Esophagus (tissue), 2 donors: ENCODE results near the gene CSAD. TPM values are rescaled to one million over a fixed set of nuclear protein-coding genes. Genes with fewer than 3 reads are reported as not detected.

Experiments used
- H3K27ac ChIP-seq, 2 donors: one replicate each; pipeline ENCODE4 v1.5.1; 2013; ENCODE audit warnings: low read depth in 2 of 2, mild to moderate bottlenecking in 2 of 2, inconsistent platforms in 1 of 2, low read length in 1 of 2, moderate library complexity in 1 of 2
- H3K27me3 ChIP-seq, 2 donors: one replicate each; pipeline ENCODE4 v1.6.1; 2013; ENCODE audit warnings: low read length in 2 of 2, control low read depth in 1 of 2, mild to moderate bottlenecking in 1 of 2; ENCODE audit not compliant: insufficient read depth in 2 of 2, control insufficient read depth in 1 of 2
- H3K36me3 ChIP-seq, 2 donors: one replicate each; pipeline ENCODE4 v1.6.1; 2013; ENCODE audit warnings: low read length in 1 of 2; ENCODE audit not compliant: control insufficient read depth in 2 of 2, insufficient read depth in 2 of 2
- H3K4me1 ChIP-seq, 2 donors: one replicate each; pipeline ENCODE4 v1.6.1; 2013; ENCODE audit warnings: low read length in 1 of 2; ENCODE audit not compliant: control insufficient read depth in 2 of 2, insufficient read depth in 2 of 2
- H3K4me3 ChIP-seq, 2 donors: one replicate each; pipeline ENCODE4 v1.5.1; 2013; ENCODE audit warnings: low read length in 2 of 2, mild to moderate bottlenecking in 2 of 2, low read depth in 1 of 2, moderate library complexity in 1 of 2
- H3K9me3 ChIP-seq, 2 donors: one replicate each; pipeline ENCODE4 v1.6.1; 2013; ENCODE audit warnings: mild to moderate bottlenecking in 2 of 2, low read depth in 1 of 2, low read length in 1 of 2, moderate library complexity in 1 of 2; ENCODE audit not compliant: control insufficient read depth in 2 of 2, insufficient read depth in 1 of 2
- WGBS, 2 donors: extraction: QIAGEN DNeasy Blood & Tissue Kit; methylation state at CpG; one replicate each; pipeline ENCODE4 v1.1.7; 2013; 5-methylcytosine and 5-hydroxymethylcytosine counted together
- polyA plus RNA-seq, 2 donors: library from polyadenylated mRNA; stranded (reverse); fragments of 200-250 nt; gene quantifications; one replicate each; pipeline ENCODE4 v1.2.3, GENCODE V29; 2013
- donor health status: healthy with polysubstance abuse.
- donor health status: Bipolar disorder and iron deficiency.

The CSAD gene
- polyA plus RNA-seq, 2 donors, result 25.6 to 63.7 TPM

DNA sequence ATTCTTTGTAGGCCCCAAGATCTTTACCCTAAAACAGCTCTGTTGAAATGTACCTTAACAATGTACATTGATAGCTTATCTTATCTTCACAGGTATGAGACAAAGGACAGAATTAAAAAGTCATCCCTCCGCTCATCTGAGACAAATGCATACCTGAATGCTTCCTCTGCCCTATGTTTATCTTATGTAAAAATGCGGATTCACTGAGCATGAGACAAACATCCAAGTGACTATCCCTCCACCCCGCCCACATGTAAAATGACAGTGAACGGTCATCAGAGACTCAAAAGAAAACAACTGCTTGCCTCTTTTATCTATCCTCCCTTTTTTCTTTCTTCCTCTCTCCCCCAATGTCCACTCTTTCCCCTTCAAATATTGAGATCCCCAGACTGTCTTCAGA, 37.4 kb downstream of the CSAD start:
- H3K9me3 ChIP-seq, result peaks cover 0 to 2% of the 10 kb centered on the region in 2 donors
- H3K36me3 ChIP-seq, result no peaks in the 10 kb centered on the region
- no peak overlapping the region for H3K4me3 ChIP-seq
- H3K4me1 ChIP-seq, result no peaks in the 10 kb centered on the region
- H3K27ac ChIP-seq, result no peak overlapping the region
- no peaks in the 10 kb centered on the region for H3K27me3 ChIP-seq
- 87 to 89% methylated on average over 4 of the region's 4 CpGs for WGBS, 2 donors

DNA sequence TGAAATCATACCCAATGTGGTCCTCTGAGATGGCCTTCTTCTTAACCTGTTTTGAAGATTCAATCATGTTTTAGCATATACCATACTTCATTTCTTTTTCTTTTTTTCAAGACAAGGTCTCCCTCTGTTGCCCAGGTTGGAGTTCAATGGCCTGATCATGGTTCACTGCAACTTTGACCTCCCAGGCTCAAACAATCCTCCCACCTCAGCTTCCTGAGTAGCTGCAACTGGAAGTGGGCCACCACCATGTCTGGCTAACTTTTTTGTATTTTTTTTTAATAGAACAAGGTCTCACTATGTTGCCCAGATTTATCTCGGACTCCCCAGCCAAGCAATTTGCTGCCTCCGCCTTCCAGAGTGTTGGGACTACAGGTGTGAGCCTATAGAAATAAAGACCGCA, 47.0 kb downstream of the CSAD start:
- Histone ChIP-seq H3K27ac (no peak overlapping the region), H3K27me3 (no peaks in the 10 kb centered on the region), H3K36me3 (no peaks in the 10 kb centered on the region), H3K4me1 (no peaks in the 10 kb centered on the region), H3K9me3 (no peaks in the 10 kb centered on the region), H3K4me3 (no peak overlapping the region)
- 90 to 93% methylated on average over 3 of the region's 3 CpGs for WGBS, 2 donors

DNA sequence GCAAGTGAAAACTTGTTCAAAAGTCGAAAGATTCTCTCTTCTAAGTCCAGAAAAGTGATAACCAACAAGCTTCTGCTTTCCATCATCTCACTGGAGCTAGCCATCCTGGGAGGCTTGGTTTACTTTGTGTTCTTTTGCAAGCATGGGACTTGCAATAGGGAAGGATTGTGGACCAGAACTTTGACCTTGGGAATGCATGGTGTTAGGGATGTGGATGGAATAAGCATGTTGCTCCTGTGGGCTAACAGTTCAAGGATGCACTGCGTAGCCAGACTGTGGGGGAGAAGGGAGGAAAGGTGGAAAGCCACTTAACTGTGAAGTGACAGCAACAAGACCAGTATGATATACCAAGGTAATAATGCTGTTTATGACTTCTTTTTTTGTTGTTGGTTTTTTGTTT, 48.9 kb downstream of the CSAD start:
- H3K27me3 ChIP-seq, result no peaks in the 10 kb centered on the region
- 82 to 85% methylated on average over 2 of the region's 2 CpGs for WGBS, 2 donors
- H3K9me3 ChIP-seq, result no peaks in the 10 kb centered on the region
- no peak overlapping the region for H3K4me3 ChIP-seq
- no peaks in the 10 kb centered on the region for H3K4me1 ChIP-seq
- H3K27ac ChIP-seq, result no peak overlapping the region
- no peaks in the 10 kb centered on the region for H3K36me3 ChIP-seq

GRCh38 chr12:53128780-53129569, 51.8 kb downstream of the CSAD start:
- Histone ChIP-seq H3K27ac (no peak overlapping the region), H3K36me3 (no peaks in the 10 kb centered on the region), H3K4me3 (no peak overlapping the region), H3K27me3 (no peaks in the 10 kb centered on the region), H3K4me1 (no peaks in the 10 kb centered on the region), H3K9me3 (no peaks in the 10 kb centered on the region)
- 83 to 86% methylated on average over 10 of the region's 10 CpGs for WGBS, 2 donors

DNA sequence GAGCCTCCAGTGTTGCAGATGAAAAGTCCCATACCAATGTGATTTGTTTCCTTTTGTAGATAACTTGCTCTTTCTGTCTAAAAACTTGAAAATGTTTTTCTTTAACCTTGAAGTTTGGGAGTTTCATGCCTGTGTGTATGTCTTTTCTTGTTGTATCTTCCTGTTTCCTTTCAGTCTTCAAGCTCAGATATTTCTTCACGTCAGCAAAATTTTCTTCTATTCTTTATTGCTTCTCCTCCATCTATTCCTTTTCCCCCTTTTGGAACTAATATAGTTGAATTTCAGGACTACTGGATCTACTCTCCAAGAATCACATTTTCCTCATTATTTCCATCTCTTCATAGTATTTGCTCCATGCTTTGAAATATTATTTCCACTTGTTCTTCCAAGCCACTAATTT, 53.6 kb downstream of the CSAD start:
- H3K27ac ChIP-seq, result no peak overlapping the region
- H3K27me3 ChIP-seq, result no peaks in the 10 kb centered on the region
- no peak overlapping the region for H3K4me3 ChIP-seq
- WGBS, 2 donors, result 79 to 91% methylated on average over 1 of the region's 1 CpG
- no peaks in the 10 kb centered on the region for H3K9me3 ChIP-seq
- H3K36me3 ChIP-seq, result no peaks in the 10 kb centered on the region
- peaks cover 0 to 2% of the 10 kb centered on the region in 2 donors for H3K4me1 ChIP-seq

- Histone ChIP-seq H3K36me3 (no peaks in the 10 kb centered on the region), H3K4me1 (peaks cover 2 to 4% of the 10 kb centered on the region in 2 donors), H3K27me3 (no peaks in the 10 kb centered on the region), H3K4me3 (no peak overlapping the region), H3K27ac (no peak overlapping the region), H3K9me3 (no peaks in the 10 kb centered on the region)
These were observed 56.4 kb downstream of the CSAD start for GRCh38 chr12:53124352-53124723.

GRCh38 chr12:53123578-53124351, 57.0 kb downstream of the CSAD start:
- 84 to 90% methylated on average over 16 of the region's 16 CpGs for WGBS, 2 donors
- H3K4me3 ChIP-seq, result no peak overlapping the region
- no peaks in the 10 kb centered on the region for H3K27me3 ChIP-seq
- no peaks in the 10 kb centered on the region for H3K36me3 ChIP-seq
- no peaks in the 10 kb centered on the region for H3K9me3 ChIP-seq
- peaks cover 2 to 4% of the 10 kb centered on the region in 2 donors for H3K4me1 ChIP-seq
- H3K27ac ChIP-seq, result no peak overlapping the region

DNA sequence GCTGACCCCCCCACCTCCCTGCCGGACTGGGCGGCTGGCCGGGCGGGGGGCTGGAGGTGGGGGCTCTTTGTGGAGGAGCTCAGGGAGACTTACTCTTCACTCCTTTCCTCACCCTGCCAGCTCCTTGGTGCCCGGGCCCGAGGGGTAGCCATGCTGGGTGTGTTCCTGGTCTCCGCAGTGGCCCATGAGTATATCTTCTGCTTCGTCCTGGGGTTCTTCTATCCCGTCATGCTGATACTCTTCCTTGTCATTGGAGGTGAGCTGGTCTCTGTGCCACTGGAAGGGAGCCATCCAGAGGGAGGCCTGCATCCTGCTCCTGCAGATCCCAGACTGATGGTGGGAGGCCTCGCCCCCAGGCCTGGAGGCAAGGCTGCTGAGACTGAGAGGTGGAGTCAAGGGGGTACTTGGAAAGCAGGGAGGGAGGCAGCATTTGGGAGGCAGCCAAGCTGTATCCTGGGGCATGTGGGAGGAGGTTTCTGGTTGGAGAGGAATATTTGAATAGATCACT, 57.7 kb downstream of the CSAD start:
- 89% methylated on average over 9 to 10 of the region's 10 CpGs for WGBS, 2 donors
- H3K4me1 ChIP-seq, result peaks cover 2 to 4% of the 10 kb centered on the region in 2 donors
- H3K27me3 ChIP-seq, result no peaks in the 10 kb centered on the region
- H3K9me3 ChIP-seq, result no peaks in the 10 kb centered on the region
- no peaks in the 10 kb centered on the region for H3K36me3 ChIP-seq
- H3K27ac ChIP-seq, result no peak overlapping the region
- no peak overlapping the region for H3K4me3 ChIP-seq

DNA sequence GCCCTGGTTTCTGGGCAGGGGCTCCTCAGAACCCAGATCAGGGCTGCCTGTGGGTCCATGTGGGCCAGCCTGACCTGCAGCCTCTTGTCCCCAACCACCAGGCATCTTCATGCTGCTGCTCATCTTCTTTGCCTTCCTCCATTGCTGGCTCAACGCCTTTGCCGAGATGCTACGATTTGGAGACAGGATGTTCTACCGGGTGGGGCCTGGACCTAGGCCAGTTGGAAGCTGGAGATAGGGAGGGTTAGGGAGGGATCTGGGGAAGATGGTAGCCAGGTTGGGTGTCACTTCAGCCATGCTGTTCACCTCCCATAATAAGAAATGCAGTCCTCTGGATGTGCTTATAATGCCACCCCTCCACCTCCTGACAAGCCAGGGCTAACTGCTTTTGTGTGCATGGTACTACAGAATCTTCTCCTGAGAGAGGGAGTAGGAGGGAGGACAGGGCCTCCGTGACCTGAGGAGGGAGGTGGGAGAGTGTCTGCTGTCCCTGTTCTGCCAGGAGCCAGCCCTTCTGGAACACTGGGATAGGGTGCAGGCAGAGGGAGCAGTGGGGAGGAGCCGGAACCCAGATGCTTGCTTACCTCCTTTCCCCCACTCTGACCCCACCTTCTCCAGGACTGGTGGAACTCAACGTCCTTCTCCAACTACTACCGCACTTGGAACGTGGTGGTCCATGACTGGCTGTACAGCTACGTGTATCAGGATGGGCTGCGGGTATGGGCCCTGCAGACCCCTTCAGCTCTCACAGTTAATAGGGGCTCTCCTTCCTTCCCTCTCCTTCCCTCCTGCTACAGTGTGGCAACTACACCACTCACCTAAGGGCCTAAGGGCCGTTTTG, 59.8 kb downstream of the CSAD start:
- Histone ChIP-seq H3K27me3 (no peaks in the 10 kb centered on the region), H3K9me3 (no peaks in the 10 kb centered on the region), H3K36me3 (no peaks in the 10 kb centered on the region), H3K4me3 (no peak overlapping the region), H3K27ac (no peak overlapping the region), H3K4me1 (peaks cover 2 to 4% of the 10 kb centered on the region in 2 donors)
- 80 to 90% methylated on average over 12 of the region's 12 CpGs for WGBS, 2 donors
